ENCODE data around the gene PKNOX1. TPM values are rescaled to one million over a fixed set of nuclear protein-coding genes. Genes with fewer than 3 reads are reported as not detected.
"Not testable (repeated sequence)": the region's sequence is repeated elsewhere in the genome, so short reads cannot be mapped to it uniquely, and the experiment has no call there.

Gene PKNOX1
- total RNA-seq, 1 donor from 2014 or later, result 17.5 TPM

DNA sequence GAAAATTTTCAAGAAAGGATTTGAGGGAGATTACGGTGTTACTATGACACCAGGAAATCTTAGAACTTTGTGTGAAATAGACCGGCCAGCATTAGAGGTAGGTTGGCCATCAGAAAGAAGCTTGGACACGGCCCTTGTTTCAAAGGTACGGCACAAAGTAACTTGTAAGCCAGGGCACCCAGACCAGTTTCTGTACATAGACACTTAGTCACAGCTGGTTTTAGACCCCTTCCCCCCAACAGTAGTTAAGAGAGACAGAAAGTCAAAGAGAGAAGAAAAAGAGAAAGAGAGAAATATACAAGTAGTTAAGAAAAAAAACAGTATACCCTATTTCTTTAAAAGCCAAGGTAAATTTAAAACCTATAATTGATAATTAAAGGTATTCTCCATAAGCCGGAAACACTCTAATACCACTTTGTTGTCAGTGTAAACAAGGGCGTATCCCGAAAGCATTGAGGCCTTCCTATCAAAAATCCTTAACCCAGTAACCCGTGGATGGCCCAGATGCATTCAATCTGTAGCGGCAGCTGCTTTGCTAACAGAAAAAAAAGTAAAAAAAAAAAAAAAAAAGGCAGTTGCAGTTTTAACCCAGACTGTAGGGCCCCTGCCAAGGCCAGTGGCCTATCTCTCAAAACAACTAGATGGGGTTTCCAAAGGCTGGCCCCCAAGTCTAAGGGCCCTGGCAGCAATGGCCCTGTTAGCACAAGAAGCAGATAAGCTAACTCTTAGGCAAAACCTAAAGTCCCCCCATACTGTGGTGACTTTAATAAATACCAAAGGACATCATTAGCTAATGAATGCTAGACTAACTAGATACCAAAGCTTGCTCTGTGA is 41.0 kb upstream of the PKNOX1 start:
- not testable (repeated sequence) for H3K27ac ChIP-seq

DNA sequence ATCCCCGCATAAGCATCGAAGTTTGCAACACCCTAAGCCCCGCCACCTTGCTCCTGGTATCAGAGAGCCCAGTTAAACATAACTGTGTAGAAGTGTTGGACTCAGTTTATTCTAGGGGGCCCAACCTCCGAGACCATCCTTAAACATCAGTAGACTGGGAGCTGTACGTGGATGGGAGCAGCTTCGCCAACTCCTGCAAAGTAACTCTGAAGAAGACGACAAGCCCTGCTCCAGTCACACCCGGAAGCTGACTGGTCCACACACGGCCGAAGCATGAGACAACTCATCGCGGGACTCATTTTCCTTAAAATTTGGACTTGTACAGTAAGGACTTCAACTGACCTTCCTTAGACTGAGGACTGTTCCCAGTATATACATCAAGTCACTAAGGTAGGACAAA is 40.4 kb upstream of the PKNOX1 start:
- H3K9me3 ChIP-seq; H3K4me3 ChIP-seq; intact Hi-C loops (cut with DNase I); H3K27ac ChIP-seq; DNase-seq; H3K36me3 ChIP-seq; H3K27me3 ChIP-seq (ENCODE audit: low read depth); H3K4me1 ChIP-seq; ATAC-seq: not testable (repeated sequence)

More for the DNA sequence above, 41.0 kb upstream of the PKNOX1 start:
- H3K27me3 ChIP-seq (ENCODE audit: low read depth); DNase-seq; H3K4me3 ChIP-seq; H3K4me1 ChIP-seq; ATAC-seq; H3K36me3 ChIP-seq; intact Hi-C loops (cut with DNase I); H3K9me3 ChIP-seq: not testable (repeated sequence)

DNA sequence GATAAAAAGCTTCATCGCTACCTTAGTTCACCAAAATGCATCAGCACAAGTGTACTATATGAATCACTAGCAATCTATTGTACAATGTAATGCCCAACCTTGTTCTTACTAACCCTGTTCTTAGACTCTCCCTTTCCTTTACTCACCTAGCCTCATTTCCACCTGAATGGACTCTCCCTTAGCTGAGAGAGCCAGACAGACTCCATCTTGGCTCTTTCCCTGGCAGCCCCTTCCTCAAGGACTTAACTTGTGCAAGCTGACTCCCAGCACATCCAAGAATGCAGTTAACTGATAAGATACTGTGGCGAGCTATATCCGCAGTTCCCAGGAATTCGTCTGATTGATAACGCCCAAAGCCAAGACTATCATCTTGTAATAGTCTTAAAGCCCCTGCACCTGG is 38.0 kb upstream of the PKNOX1 start:
- DNase-seq; ATAC-seq; H3K27ac ChIP-seq; H3K36me3 ChIP-seq; H3K9me3 ChIP-seq; H3K4me1 ChIP-seq; intact Hi-C loops (cut with DNase I); H3K4me3 ChIP-seq; H3K27me3 ChIP-seq (ENCODE audit: low read depth): not testable (repeated sequence)

DNA sequence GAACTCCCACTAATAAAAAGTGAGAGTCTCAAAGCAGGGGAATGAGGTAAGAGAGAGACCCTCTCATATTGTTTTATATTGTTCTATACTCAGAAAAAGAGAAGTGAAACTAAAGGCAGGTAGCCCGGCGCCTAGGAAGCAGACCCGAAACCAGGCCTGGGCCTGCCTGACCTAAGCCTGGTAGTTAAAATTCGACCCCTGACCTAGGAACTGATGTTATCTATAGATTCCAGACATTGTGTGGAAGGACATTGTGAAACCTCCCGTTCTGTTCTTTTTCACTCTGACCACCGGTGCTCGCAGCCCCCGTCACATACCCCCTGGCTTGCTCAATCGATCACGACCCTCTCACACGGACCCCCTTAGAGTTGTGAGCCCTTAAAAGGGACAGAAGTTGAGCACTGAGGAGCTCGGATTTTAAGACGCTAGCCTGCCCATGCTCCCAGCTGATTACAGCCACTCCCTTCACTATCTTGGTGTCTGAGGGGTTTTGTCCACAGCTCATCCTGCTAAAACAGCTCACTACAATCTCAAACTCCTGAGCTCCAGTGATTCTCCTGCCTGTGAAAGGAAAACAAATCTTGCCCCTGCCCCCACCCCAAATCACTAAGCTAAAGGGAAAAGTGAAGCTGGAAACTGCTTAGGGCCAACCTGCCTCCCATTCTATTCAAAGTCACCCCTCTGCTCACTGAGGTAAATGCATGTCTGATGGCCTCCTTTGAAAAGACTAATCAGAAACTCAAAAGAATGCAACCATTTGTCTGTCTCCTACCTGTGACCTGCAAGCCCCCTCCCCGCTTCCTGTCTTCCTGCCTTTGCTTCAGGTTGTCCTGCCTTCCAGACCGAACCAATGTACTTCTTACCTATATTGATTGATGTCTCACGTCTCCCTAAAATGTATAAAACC is 37.1 kb upstream of the PKNOX1 start:
- H3K27me3 ChIP-seq (ENCODE audit: low read depth); H3K4me3 ChIP-seq; DNase-seq; ATAC-seq; intact Hi-C loops (cut with DNase I); H3K36me3 ChIP-seq; H3K9me3 ChIP-seq; H3K4me1 ChIP-seq; H3K27ac ChIP-seq: not testable (repeated sequence)

DNA sequence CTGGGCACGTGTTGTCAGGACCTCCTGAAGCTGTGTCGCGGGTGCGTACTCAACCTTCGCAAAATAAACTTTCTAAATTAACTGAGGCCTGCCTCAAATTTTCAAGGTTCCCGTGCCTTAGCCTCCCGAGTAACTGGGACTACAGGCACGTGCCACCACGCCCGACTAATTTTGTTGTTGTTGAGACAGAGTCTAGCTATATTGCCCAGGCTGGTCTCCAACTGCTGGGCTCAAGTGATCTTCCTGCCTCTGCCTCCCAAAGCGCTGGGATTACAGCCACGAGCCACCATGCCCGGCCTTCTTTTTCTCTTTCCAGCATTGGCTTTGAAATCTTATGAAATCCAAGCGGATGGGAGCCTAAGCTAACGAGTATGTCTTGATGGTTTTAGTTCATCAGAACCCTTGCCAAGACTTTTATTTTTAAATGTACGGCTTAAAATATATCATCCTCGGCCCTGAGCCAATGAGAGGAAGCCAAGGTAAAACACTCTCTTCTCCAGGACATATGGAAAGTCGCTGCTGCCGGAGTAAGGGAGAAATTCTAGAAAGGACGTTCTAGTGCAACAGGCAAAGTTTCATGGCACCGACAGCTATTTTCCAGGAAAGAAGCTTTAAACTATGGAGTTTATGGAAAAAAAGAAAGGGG is 36.3 kb upstream of the PKNOX1 start:
- Histone ChIP-seq H3K36me3 (no peaks in the 10 kb centered on the region), H3K4me3 (no peak overlapping the region), H3K27me3 (ENCODE audit: low read depth) (no peaks in the 10 kb centered on the region), H3K9me3 (no peaks in the 10 kb centered on the region), H3K4me1 (no peaks in the 10 kb centered on the region), H3K27ac (no peak overlapping the region)
- ATAC-seq (no peak), DNase-seq (no peak)
- TF ChIP-seq, protein P1, sequence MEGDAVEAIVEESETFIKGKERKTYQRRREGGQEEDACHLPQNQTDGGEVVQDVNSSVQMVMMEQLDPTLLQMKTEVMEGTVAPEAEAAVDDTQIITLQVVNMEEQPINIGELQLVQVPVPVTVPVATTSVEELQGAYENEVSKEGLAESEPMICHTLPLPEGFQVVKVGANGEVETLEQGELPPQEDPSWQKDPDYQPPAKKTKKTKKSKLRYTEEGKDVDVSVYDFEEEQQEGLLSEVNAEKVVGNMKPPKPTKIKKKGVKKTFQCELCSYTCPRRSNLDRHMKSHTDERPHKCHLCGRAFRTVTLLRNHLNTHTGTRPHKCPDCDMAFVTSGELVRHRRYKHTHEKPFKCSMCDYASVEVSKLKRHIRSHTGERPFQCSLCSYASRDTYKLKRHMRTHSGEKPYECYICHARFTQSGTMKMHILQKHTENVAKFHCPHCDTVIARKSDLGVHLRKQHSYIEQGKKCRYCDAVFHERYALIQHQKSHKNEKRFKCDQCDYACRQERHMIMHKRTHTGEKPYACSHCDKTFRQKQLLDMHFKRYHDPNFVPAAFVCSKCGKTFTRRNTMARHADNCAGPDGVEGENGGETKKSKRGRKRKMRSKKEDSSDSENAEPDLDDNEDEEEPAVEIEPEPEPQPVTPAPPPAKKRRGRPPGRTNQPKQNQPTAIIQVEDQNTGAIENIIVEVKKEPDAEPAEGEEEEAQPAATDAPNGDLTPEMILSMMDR (IDR thresholded peaks at IDR 0.05), result no peak
- intact Hi-C loops (cut with DNase I), result no loop called here

DNA sequence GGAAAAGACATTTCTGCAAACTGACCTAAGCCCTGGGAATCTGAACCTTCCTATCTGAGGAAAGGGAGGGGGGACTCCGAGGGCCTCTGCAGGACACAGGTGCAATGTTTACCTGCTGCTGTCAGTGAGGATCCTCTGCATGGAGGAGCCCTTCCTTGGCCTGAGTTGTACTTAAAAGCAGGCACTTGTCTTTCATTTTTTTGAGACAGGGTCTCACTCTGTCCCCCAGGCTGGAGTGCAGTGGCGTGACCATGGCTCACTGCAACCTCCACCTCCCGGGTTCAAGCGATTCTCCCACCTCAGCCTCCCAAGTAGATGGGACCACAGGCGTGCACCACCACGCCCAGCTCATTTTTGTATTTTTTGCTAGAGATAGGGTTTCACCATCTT is 35.8 kb upstream of the PKNOX1 start:
- H3K36me3 ChIP-seq; H3K4me1 ChIP-seq; H3K4me3 ChIP-seq; DNase-seq; intact Hi-C loops (cut with DNase I); H3K9me3 ChIP-seq; H3K27ac ChIP-seq; ATAC-seq; H3K27me3 ChIP-seq (ENCODE audit: low read depth): not testable (repeated sequence)

DNA sequence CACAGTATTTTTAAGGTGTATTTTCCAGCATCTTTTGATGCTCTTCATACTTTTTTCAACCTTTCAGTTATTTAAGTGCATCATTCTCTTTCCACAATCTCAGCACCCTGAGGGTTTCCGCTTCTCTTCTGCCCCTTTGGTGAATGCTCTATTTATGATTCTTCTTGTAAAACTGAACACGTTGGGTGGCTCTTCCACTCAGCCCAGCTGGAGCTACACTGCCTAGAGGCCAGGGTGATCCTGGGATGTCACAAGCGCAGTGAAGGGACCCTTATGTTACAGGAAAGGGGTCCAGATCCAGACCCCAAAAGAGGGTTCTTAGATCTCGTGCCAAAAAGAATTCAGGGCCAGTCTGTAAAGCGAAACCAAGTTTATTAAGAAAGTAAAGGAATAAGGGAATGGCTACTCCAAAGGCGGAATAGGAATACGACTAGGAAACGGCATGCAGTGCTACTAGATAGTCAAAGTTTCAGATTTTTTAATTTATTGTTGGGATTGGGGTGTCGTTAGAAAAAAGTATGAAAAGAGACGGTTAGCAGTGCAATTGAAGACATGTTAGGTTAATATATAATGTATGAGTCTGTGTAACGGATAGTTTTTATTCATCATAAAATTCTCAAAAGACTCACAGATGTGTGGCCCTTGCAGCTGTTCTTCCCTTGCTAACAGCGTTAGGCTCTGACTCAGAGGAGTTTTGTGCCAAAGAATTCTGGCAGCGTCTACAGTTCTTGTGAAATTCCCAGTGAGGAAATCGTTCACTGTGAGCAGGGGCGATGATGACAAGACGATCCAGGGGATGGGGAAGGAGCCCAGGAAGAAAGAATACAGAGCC is 34.6 kb upstream of the PKNOX1 start:
- intact Hi-C loops (cut with DNase I), result no loop called here
- H3K36me3 ChIP-seq, result no peaks in the 10 kb centered on the region
- no peak overlapping the region for H3K4me3 ChIP-seq
- H3K4me1 ChIP-seq, result no peaks in the 10 kb centered on the region
- ATAC-seq, result peak; percentile 90 to 93
- TF ChIP-seq, protein P1 (IDR thresholded peaks at IDR 0.05), result no peak
- no peaks in the 10 kb centered on the region for H3K27me3 ChIP-seq (ENCODE audit: low read depth)
- no peaks in the 10 kb centered on the region for H3K9me3 ChIP-seq
- H3K27ac ChIP-seq, result peak overlapping the region; percentile 44
- DNase-seq, result no peak

Measured in lower lobe of right lung (tissue), 2 donors.